Epithelial cell of proximal tubule (primary cell): Measurements from ENCODE around the gene APP. TPM values are rescaled to one million over a fixed set of nuclear protein-coding genes. Genes with fewer than 3 reads are reported as not detected.

ENCODE experiments used
- DNase-seq: peaks from one replicate; pipeline ENCODE4 v3.0.0-alpha.2; 2011; ENCODE audit warnings: low read depth
- H3K4me3 ChIP-seq: 2 replicates; pipeline ENCODE4 v1.5.1; 2011; ENCODE audit warnings: low read depth, mild to moderate bottlenecking, low read length
- CTCF ChIP-seq: conservative IDR thresholded peaks from 2 replicates; pipeline ENCODE4 v1.5.1; 2012; ENCODE audit warnings: low read depth, mild to moderate bottlenecking, low read length
- total RNA-seq: library from RNA; depleted of rRNA; stranded (reverse); fragments of >200 nt; gene quantifications from 2 replicates; pipeline ENCODE4 v1.2.3, GENCODE V29; 2015

Gene APP
- total RNA-seq, 1 donor from 2014 or later, result 510 TPM

GRCh38 chr21:25901330-25901979 lies 269.1 kb downstream of the APP start:
- no peak overlapping the region for H3K4me3 ChIP-seq
- DNase-seq, result no peak
- no peak for TF ChIP-seq CTCF

- TF ChIP-seq CTCF, result no peak
- DNase-seq, result no peak
- H3K4me3 ChIP-seq, result no peak overlapping the region
Measured at GRCh38 chr21:25898671-25899070, 271.9 kb downstream of the APP start.

GRCh38 chr21:25897383-25897782 lies 273.2 kb downstream of the APP start:
- no peak for DNase-seq
- TF ChIP-seq CTCF, result no peak
- no peak overlapping the region for H3K4me3 ChIP-seq

GRCh38 chr21:25896501-25897056 lies 274.0 kb downstream of the APP start:
- TF ChIP-seq CTCF, result no peak
- no peak for DNase-seq
- H3K4me3 ChIP-seq, result no peak overlapping the region

- no peak overlapping the region for H3K4me3 ChIP-seq
- DNase-seq, result no peak
- peak; percentile 59 for TF ChIP-seq CTCF
Measured at GRCh38 chr21:25895565-25896205, 274.9 kb downstream of the APP start.

GRCh38 chr21:25893191-25893590 lies 277.4 kb downstream of the APP start:
- TF ChIP-seq CTCF, result no peak
- no peak overlapping the region for H3K4me3 ChIP-seq
- DNase-seq, result no peak
